GM21737 (cell line): ENCODE results near the gene MBD4.
"Not testable (repeated sequence)": the region's sequence is repeated elsewhere in the genome, so short reads cannot be mapped to it uniquely, and the experiment has no call there.

ENCODE experiments used
- ATAC-seq: cut with Tn5 transposase; IDR thresholded peaks from one replicate; pipeline ENCODE4 v1.9.1; 2021; ENCODE audit warnings: mild to moderate bottlenecking, moderate library complexity; ENCODE audit not compliant: unreplicated experiment

Gene MBD4

DNA sequence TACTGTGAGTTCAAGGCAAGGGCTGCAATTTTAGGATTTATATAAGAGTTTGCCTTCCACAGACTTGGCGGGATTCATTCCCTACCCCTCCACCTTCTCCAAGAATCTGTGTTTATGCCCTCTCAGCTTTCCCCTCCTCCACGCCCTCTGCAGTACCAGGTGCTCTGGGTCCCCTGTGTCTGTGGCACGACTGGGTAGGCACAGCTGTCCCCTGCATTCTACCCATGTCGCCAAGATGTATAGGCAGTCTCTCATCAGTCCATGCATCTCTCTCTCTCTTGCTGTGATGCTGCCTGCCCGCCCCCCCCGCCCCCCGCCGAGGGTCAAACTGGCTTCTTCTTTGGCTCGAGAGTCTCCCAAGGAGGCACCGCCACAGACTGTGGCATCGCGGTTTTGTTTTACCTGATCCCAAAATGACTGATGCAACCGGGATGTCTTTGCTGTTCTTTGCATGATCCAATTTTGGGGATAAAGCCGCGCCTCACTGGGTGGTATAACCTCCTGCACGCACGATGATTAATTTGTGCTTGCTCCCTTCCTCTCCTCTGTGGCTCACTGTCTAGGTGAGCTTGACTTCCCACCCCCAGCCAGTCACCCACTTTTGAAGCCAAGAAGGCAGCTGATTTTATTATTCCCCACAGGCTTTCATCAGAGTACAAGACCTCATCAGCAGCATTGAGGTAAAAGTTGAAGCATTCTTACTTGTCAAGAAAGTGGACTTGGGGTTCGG, 55.0 kb downstream of the MBD4 start:
- no peak for ATAC-seq

DNA sequence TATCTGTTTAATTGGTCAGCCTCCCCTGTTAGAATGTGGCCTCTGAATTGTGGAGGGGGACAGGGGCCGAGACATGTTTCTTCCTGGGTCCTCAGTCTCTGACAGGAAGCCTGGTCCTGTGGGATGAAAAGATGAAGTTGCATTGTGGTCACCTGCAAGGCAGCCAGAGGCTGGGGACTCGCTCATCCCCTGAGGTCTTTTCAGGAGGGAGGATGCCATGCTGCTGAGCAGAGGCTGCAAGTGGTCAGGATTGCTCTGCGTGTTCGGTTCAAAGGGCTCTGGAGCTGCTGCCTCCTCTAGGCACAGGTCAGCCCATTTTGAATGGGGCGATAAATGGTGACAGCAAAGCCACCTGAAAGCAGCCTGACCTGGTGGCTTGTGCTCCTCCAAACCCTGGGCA, 55.6 kb downstream of the MBD4 start:
- ATAC-seq, result not testable (repeated sequence)

DNA sequence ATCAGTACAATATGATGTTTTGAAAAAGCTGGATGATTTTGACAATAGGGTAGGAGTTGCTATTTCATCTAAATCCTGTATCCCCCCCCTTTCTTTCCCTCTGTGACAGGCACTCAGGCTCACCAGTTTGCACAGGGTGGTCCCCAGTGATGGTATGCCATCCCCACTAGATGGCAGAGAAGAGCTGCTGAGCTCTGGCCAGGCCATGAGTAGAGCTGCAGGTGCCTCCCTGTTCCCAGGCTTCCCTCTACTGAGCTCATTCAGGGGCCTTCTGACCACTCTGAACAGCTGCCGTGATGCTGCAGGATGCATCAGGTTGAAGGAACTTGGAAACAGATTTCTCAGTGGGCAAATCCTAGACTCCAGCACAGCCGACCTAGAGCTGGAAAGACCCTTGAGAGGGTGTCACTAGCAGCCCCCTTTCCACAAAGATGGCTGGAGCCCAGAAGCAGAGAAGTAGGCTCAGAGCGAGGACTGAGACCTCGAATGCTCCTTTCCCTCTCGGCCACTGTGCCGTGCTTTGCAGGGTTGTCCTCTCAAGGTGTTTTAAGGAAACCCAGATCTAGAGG, 56.4 kb downstream of the MBD4 start:
- ATAC-seq, result no peak

DNA sequence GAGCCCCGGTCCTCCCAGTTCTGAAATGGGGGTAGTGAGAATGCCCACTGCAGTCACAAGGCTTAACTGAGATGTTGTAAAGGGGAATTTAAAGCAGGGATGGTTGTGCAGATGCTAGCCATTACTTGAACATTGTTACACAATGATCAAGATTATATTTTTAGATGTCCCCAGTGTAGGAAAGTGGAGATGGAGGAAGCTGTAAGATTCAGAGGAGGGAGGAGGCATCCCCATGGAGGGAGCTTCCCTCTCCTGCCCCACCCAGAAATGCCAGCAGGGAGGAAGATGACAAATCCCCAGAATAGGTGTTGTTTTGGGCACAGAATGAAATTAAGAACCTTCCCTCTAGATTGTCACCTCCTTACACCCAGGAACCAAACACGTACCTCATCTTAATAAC, 57.4 kb downstream of the MBD4 start:
- ATAC-seq, result no peak
